ENCODE measurements around the gene PRKCB. TPM values are rescaled to one million over a fixed set of nuclear protein-coding genes. Genes with fewer than 3 reads are reported as not detected.

Gene PRKCB
- total and polyA plus RNA-seq, 2 experiments from 2014 or later: 3.7 to 16.4 TPM

- Histone ChIP-seq H3K4me2 (no peak overlapping the region), H2AFZ (no peak overlapping the region), H3K79me2 (replicated peaks; ENCODE audit: insufficient read depth) (no peaks in the 10 kb centered on the region), H3K4me1 (ENCODE audit: insufficient read depth) (no peaks in the 10 kb centered on the region), H3F3A (replicated peaks; ENCODE audit: low read depth) (no peaks in the 10 kb centered on the region), H4K20me1 (replicated peaks; ENCODE audit: insufficient read depth) (no peaks in the 10 kb centered on the region), H3K9me2 (ENCODE audit: insufficient read depth) (peaks cover 19% of the 10 kb centered on the region), H3K4me3 (no peak overlapping the region), H3K36me3 (ENCODE audit: insufficient read depth) (no peaks in the 10 kb centered on the region), H3K27me3 (ENCODE audit: insufficient read depth) (no peaks in the 10 kb centered on the region), H3K27ac (ENCODE audit: low read depth) (no peak overlapping the region)
- no peaks in the 10 kb centered on the region for H3K27me3 Mint-ChIP-seq (ENCODE audit: insufficient read depth, low read depth, poor library complexity)
- no peak overlapping the region for H3K4me3 Mint-ChIP-seq
- no peak for DNase-seq (ENCODE audit: low spot score)
- TF ChIP-seq ETS1 (IDR thresholded peaks at IDR 0.05) (no peak), NANOG (IDR thresholded peaks at IDR 0.05; ENCODE audit: borderline replicate concordance) (no peak), CREB1 (CRISPR knock-in tag; IDR thresholded peaks at IDR 0.05; ENCODE audit: low read depth) (no peak)
- TF ChIP-seq, protein P1, sequence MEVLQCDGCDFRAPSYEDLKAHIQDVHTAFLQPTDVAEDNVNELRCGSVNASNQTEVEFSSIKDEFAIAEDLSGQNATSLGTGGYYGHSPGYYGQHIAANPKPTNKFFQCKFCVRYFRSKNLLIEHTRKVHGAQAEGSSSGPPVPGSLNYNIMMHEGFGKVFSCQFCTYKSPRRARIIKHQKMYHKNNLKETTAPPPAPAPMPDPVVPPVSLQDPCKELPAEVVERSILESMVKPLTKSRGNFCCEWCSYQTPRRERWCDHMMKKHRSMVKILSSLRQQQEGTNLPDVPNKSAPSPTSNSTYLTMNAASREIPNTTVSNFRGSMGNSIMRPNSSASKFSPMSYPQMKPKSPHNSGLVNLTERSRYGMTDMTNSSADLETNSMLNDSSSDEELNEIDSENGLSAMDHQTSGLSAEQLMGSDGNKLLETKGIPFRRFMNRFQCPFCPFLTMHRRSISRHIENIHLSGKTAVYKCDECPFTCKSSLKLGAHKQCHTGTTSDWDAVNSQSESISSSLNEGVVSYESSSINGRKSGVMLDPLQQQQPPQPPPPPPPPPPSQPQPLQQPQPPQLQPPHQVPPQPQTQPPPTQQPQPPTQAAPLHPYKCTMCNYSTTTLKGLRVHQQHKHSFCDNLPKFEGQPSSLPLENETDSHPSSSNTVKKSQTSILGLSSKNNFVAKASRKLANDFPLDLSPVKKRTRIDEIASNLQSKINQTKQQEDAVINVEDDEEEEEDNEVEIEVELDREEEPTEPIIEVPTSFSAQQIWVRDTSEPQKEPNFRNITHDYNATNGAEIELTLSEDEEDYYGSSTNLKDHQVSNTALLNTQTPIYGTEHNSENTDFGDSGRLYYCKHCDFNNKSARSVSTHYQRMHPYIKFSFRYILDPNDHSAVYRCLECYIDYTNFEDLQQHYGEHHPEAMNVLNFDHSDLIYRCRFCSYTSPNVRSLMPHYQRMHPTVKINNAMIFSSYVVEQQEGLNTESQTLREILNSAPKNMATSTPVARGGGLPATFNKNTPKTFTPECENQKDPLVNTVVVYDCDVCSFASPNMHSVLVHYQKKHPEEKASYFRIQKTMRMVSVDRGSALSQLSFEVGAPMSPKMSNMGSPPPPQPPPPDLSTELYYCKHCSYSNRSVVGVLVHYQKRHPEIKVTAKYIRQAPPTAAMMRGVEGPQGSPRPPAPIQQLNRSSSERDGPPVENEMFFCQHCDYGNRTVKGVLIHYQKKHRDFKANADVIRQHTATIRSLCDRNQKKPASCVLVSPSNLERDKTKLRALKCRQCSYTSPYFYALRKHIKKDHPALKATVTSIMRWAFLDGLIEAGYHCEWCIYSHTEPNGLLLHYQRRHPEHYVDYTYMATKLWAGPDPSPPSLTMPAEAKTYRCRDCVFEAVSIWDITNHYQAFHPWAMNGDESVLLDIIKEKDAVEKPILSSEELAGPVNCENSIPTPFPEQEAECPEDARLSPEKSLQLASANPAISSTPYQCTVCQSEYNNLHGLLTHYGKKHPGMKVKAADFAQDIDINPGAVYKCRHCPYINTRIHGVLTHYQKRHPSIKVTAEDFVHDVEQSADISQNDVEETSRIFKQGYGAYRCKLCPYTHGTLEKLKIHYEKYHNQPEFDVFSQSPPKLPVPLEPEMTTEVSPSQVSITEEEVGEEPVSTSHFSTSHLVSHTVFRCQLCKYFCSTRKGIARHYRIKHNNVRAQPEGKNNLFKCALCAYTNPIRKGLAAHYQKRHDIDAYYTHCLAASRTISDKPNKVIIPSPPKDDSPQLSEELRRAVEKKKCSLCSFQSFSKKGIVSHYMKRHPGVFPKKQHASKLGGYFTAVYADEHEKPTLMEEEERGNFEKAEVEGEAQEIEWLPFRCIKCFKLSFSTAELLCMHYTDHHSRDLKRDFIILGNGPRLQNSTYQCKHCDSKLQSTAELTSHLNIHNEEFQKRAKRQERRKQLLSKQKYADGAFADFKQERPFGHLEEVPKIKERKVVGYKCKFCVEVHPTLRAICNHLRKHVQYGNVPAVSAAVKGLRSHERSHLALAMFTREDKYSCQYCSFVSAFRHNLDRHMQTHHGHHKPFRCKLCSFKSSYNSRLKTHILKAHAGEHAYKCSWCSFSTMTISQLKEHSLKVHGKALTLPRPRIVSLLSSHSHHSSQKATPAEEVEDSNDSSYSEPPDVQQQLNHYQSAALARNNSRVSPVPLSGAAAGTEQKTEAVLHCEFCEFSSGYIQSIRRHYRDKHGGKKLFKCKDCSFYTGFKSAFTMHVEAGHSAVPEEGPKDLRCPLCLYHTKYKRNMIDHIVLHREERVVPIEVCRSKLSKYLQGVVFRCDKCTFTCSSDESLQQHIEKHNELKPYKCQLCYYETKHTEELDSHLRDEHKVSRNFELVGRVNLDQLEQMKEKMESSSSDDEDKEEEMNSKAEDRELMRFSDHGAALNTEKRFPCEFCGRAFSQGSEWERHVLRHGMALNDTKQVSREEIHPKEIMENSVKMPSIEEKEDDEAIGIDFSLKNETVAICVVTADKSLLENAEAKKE (CRISPR knock-in tag; IDR thresholded peaks at IDR 0.05): no peak
- H3K9me3 Mint-ChIP-seq: no peaks in the 10 kb centered on the region
- no peak overlapping the region for H3K27ac Mint-ChIP-seq
- ATAC-seq: no peak
- no peaks in the 10 kb centered on the region for H3K4me1 Mint-ChIP-seq
- no peaks in the 10 kb centered on the region for H3K36me3 Mint-ChIP-seq (ENCODE audit: low read depth)
Measured at GRCh38 chr16:23998771-23999170, 163.0 kb downstream of the PRKCB start.

DNA sequence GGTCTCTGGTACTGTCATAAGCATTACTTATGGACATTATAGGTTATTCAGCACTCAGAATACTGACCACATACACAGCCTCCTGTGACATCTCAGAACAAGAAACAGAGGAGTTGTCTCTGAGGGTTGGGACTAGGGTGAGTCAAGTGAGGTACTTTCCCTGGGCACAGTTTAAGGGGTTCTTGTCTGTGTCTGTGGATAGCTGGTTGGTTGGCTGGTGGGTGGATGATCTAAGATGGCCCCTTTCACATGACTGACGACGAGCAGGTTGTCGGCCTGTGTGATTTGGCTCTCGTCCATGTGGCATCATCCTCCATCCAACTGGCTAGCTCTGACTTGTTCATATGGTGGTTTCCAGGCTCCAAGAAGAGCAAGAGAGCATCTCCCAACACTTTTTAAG lies 163.9 kb downstream of the PRKCB start:
- no peak overlapping the region for H3K4me3 Mint-ChIP-seq
- H3K27ac Mint-ChIP-seq: no peak overlapping the region
- TF ChIP-seq REST (IDR thresholded peaks at IDR 0.05; ENCODE audit: unreplicated experiment): no peak
- TF ChIP-seq JUNB (IDR thresholded peaks at IDR 0.05; ENCODE audit: unreplicated experiment): no peak
- no peak for TF ChIP-seq POLR2AphosphoS5 (IDR thresholded peaks at IDR 0.05; ENCODE audit: low read depth)
- TF ChIP-seq CREB1 (CRISPR knock-in tag; IDR thresholded peaks at IDR 0.05; ENCODE audit: low read depth): no peak
- no peak for TF ChIP-seq ETS1 (IDR thresholded peaks at IDR 0.05)

More for the DNA sequence above, 163.9 kb downstream of the PRKCB start:
- H3K27me3 ChIP-seq (ENCODE audit: insufficient read depth): no peaks in the 10 kb centered on the region
- Mint-ChIP-seq H3K27me3 (ENCODE audit: insufficient read depth, low read depth, poor library complexity) (no peaks in the 10 kb centered on the region), H3K36me3 (ENCODE audit: low read depth) (no peaks in the 10 kb centered on the region), H3K4me1 (no peaks in the 10 kb centered on the region), H3K9me3 (no peaks in the 10 kb centered on the region)
- ATAC-seq: no peak
- no peaks in the 10 kb centered on the region for H3K4me1 ChIP-seq (ENCODE audit: insufficient read depth)
- H3K9me2 ChIP-seq (ENCODE audit: insufficient read depth): peaks cover 19% of the 10 kb centered on the region
- no peaks in the 10 kb centered on the region for H4K20me1 ChIP-seq (replicated peaks; ENCODE audit: insufficient read depth)
- no peak overlapping the region for H3K4me2 ChIP-seq
- DNase-seq (ENCODE audit: low spot score): no peak
- no peaks in the 10 kb centered on the region for H3K79me2 ChIP-seq (replicated peaks; ENCODE audit: insufficient read depth)
- no peak overlapping the region for H3K27ac ChIP-seq (ENCODE audit: low read depth)
- no peak overlapping the region for H2AFZ ChIP-seq
- no peak overlapping the region for H3K4me3 ChIP-seq
- no peaks in the 10 kb centered on the region for H3K36me3 ChIP-seq (ENCODE audit: insufficient read depth)
- H3F3A ChIP-seq (replicated peaks; ENCODE audit: low read depth): no peaks in the 10 kb centered on the region
